ENCODE measurements around the gene CAVIN4. TPM values are rescaled to one million over a fixed set of nuclear protein-coding genes. Genes with fewer than 3 reads are reported as not detected.

Gene CAVIN4
- total and polyA plus RNA-seq, 2 donors (not counting 1 experiment from before 2014, with no cell fraction given) = 0.07 to 0.17 TPM

GRCh38 chr9:100581661-100582060, 3.8 kb downstream of the CAVIN4 start:
- intact Hi-C loops (cut with micrococcal nuclease) = no loop called here
- Mint-ChIP-seq H3K27me3 (peaks cover 6% of the 10 kb centered on the region), H3K9me3 (ENCODE audit: insufficient read depth) (no peaks in the 10 kb centered on the region), H3K4me3 (no peak overlapping the region), H3K4me1 (no peaks in the 10 kb centered on the region), H3K27ac (no peak overlapping the region)
- Histone ChIP-seq H3K9ac (ENCODE audit: low read length) (no peak overlapping the region), H3K4me1 (ENCODE audit: control insufficient read depth in 2 of 2, insufficient read depth in 2 of 2, low read length in 2 of 2) (no peaks in the 10 kb centered on the region), H3K27ac (ENCODE audit: low read length in 2 of 2) (no peak overlapping the region), H3K27me3 (replicated peaks in 1 of 4; ENCODE audit: control extremely low read depth in 1 of 4, control insufficient read depth in 3 of 4, insufficient read depth in 4 of 4, low read length in 3 of 4) (no peaks in the 10 kb centered on the region), H4K20me1 (ENCODE audit: control insufficient read depth, insufficient read depth, low read length, poor library complexity, severe bottlenecking) (no peaks in the 10 kb centered on the region), H2AFZ (ENCODE audit: insufficient read depth, low read depth, low read length, poor library complexity, severe bottlenecking) (no peak overlapping the region), H3K4me3 (ENCODE audit: control extremely low read depth in 1 of 5, extremely low read depth in 1 of 5, insufficient read depth in 1 of 5, low read depth in 2 of 5, low read length in 4 of 5) (no peak overlapping the region), H3K9me3 (ENCODE audit: control extremely low read depth in 1 of 3, control insufficient read depth in 2 of 3, insufficient read depth in 1 of 3, low read length in 2 of 3) (no peaks in the 10 kb centered on the region), H3K79me2 (ENCODE audit: control insufficient read depth, insufficient read depth, low read length) (no peaks in the 10 kb centered on the region), H3K36me3 (replicated peaks in 1 of 2; ENCODE audit: control extremely low read depth in 1 of 2, control insufficient read depth in 1 of 2, extremely low read depth in 1 of 2, insufficient read depth in 2 of 2, low read length in 1 of 2) (no peaks in the 10 kb centered on the region), H3K4me2 (replicated peaks; ENCODE audit: low read depth, low read length, poor library complexity, severe bottlenecking) (no peak overlapping the region)
- no peak for DNase-seq
- ChIA-PET CTCF (no interaction called here), POLR2A (no interaction called here)
- WGBS (ENCODE audit: insufficient coverage) = no CpG with 5 or more reads among the region's 4 CpGs
- no peak for TF ChIP-seq EZH2 (IDR thresholded peaks at IDR 0.05; ENCODE audit: borderline replicate concordance, insufficient read depth, low read depth, low read length, poor library complexity, severe bottlenecking)
- TF ChIP-seq, protein P1, sequence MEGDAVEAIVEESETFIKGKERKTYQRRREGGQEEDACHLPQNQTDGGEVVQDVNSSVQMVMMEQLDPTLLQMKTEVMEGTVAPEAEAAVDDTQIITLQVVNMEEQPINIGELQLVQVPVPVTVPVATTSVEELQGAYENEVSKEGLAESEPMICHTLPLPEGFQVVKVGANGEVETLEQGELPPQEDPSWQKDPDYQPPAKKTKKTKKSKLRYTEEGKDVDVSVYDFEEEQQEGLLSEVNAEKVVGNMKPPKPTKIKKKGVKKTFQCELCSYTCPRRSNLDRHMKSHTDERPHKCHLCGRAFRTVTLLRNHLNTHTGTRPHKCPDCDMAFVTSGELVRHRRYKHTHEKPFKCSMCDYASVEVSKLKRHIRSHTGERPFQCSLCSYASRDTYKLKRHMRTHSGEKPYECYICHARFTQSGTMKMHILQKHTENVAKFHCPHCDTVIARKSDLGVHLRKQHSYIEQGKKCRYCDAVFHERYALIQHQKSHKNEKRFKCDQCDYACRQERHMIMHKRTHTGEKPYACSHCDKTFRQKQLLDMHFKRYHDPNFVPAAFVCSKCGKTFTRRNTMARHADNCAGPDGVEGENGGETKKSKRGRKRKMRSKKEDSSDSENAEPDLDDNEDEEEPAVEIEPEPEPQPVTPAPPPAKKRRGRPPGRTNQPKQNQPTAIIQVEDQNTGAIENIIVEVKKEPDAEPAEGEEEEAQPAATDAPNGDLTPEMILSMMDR (IDR thresholded peaks at IDR 0.05) = no peak
- no peak for ATAC-seq (ENCODE audit: low read depth)

GRCh38 chr9:100583014-100583802, 5.3 kb downstream of the CAVIN4 start:
- DNase-seq = no peak
- ChIA-PET CTCF (no interaction called here), POLR2A (no interaction called here)
- Histone ChIP-seq H3K79me2 (ENCODE audit: control insufficient read depth, insufficient read depth, low read length) (no peaks in the 10 kb centered on the region), H3K4me1 (ENCODE audit: control insufficient read depth in 2 of 2, insufficient read depth in 2 of 2, low read length in 2 of 2) (no peaks in the 10 kb centered on the region), H3K9me3 (ENCODE audit: control extremely low read depth in 1 of 3, control insufficient read depth in 2 of 3, insufficient read depth in 1 of 3, low read length in 2 of 3) (no peaks in the 10 kb centered on the region), H3K27ac (ENCODE audit: low read length in 2 of 2) (no peak overlapping the region), H3K4me3 (ENCODE audit: control extremely low read depth in 1 of 5, extremely low read depth in 1 of 5, insufficient read depth in 1 of 5, low read depth in 2 of 5, low read length in 4 of 5) (no peak overlapping the region), H3K9ac (ENCODE audit: low read length) (no peak overlapping the region), H4K20me1 (ENCODE audit: control insufficient read depth, insufficient read depth, low read length, poor library complexity, severe bottlenecking) (no peaks in the 10 kb centered on the region), H3K4me2 (replicated peaks; ENCODE audit: low read depth, low read length, poor library complexity, severe bottlenecking) (no peak overlapping the region), H3K36me3 (replicated peaks in 1 of 2; ENCODE audit: control extremely low read depth in 1 of 2, control insufficient read depth in 1 of 2, extremely low read depth in 1 of 2, insufficient read depth in 2 of 2, low read length in 1 of 2) (no peaks in the 10 kb centered on the region), H3K27me3 (replicated peaks in 1 of 4; ENCODE audit: control extremely low read depth in 1 of 4, control insufficient read depth in 3 of 4, insufficient read depth in 4 of 4, low read length in 3 of 4) (no peaks in the 10 kb centered on the region), H2AFZ (ENCODE audit: insufficient read depth, low read depth, low read length, poor library complexity, severe bottlenecking) (no peak overlapping the region)
- Mint-ChIP-seq H3K9me3 (ENCODE audit: insufficient read depth) (no peaks in the 10 kb centered on the region), H3K4me1 (no peaks in the 10 kb centered on the region), H3K27me3 (peaks cover 6% of the 10 kb centered on the region), H3K27ac (no peak overlapping the region), H3K4me3 (no peak overlapping the region)
- 98% methylated on average over 5 of the region's 5 CpGs for WGBS (ENCODE audit: insufficient coverage)
- no peak for ATAC-seq (ENCODE audit: low read depth)
- intact Hi-C loops (cut with micrococcal nuclease) = no loop called here
- TF ChIP-seq, protein P1 (IDR thresholded peaks at IDR 0.05) = no peak
- TF ChIP-seq EZH2 (IDR thresholded peaks at IDR 0.05; ENCODE audit: borderline replicate concordance, insufficient read depth, low read depth, low read length, poor library complexity, severe bottlenecking) = no peak
